ENCODE data around the gene SLC37A2. TPM values are rescaled to one million over a fixed set of nuclear protein-coding genes. Genes with fewer than 3 reads are reported as not detected.

SLC37A2 gene
- total RNA-seq, 2 donors from 2014 or later = 10.2 to 13.3 TPM

DNA sequence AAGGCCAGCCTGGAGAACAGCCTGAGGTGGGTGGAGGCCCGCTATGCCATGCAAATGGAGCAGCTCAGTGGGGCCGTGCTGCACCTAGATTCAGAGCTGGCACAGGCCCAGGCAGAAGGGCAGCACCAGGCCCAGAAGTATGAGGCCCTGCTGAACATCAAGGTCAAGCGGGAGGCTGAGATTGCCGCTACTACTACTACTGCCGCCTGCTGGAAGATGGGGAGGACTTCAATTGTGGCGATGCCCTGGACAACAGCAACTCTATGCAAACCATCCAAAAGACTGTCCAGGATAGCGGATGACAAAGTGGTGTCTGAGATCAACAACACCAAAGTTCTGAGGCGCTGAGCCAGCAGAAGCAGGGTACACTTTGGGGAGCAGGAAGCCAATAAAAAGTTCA is 51.4 kb downstream of the SLC37A2 start:
- WGBS = 61% methylated on average over 8 of the region's 8 CpGs
- intact Hi-C loops (cut with DNase I) = loop anchor here (5.0 kb wide), 2 partner anchors 233 to 478 kb away; partner anchors contain the start of gene STT3A
- peaks cover 3% of the 10 kb centered on the region for H3K4me1 ChIP-seq (replicated peaks)
- no peak overlapping the region for H3K27ac ChIP-seq
- H3K9me3 ChIP-seq = no peaks in the 10 kb centered on the region
- no peak overlapping the region for H3K4me3 ChIP-seq
- no peak for TF ChIP-seq POLR2A (IDR thresholded peaks at IDR 0.05)
- TF ChIP-seq, protein P1, sequence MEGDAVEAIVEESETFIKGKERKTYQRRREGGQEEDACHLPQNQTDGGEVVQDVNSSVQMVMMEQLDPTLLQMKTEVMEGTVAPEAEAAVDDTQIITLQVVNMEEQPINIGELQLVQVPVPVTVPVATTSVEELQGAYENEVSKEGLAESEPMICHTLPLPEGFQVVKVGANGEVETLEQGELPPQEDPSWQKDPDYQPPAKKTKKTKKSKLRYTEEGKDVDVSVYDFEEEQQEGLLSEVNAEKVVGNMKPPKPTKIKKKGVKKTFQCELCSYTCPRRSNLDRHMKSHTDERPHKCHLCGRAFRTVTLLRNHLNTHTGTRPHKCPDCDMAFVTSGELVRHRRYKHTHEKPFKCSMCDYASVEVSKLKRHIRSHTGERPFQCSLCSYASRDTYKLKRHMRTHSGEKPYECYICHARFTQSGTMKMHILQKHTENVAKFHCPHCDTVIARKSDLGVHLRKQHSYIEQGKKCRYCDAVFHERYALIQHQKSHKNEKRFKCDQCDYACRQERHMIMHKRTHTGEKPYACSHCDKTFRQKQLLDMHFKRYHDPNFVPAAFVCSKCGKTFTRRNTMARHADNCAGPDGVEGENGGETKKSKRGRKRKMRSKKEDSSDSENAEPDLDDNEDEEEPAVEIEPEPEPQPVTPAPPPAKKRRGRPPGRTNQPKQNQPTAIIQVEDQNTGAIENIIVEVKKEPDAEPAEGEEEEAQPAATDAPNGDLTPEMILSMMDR (IDR thresholded peaks at IDR 0.05) = no peak
- no peak for TF ChIP-seq POLR2AphosphoS5 (IDR thresholded peaks at IDR 0.05)
- H3K36me3 ChIP-seq = no peaks in the 10 kb centered on the region
- no peak for DNase-seq (ENCODE audit: low spot score)
- H3K27me3 ChIP-seq (replicated peaks; ENCODE audit: insufficient read depth) = no peaks in the 10 kb centered on the region

DNA sequence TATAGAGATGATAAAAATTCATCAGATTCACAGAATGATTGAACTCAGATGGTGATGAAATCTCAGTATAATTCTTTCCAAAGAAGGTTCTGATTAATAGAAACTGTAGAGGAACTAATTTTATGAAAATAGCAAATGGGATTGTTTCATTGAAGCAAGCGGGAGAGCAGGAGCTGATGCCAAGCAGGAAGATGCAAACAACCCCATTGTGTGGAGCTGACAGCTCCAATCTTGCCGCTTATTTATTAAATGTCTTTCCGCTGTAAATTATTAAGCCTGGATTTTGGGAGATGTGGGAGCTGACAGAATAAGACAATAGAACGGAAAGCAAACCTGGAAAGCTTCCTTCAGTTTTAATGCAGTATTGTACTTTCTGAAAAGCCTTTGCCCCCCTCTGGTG is 54.3 kb downstream of the SLC37A2 start:
- H3K4me3 ChIP-seq = no peak overlapping the region
- 31% methylated on average over 4 of the region's 4 CpGs for WGBS
- intact Hi-C loops (cut with DNase I) = no loop called here
- DNase-seq (ENCODE audit: low spot score) = no peak
- H3K27me3 ChIP-seq (replicated peaks; ENCODE audit: insufficient read depth) = no peaks in the 10 kb centered on the region
- H3K9me3 ChIP-seq = no peaks in the 10 kb centered on the region
- no peaks in the 10 kb centered on the region for H3K4me1 ChIP-seq (replicated peaks)
- TF ChIP-seq POLR2AphosphoS5 (IDR thresholded peaks at IDR 0.05) (no peak), POLR2A (IDR thresholded peaks at IDR 0.05) (no peak)
- TF ChIP-seq, protein P1 (IDR thresholded peaks at IDR 0.05) = no peak
- H3K27ac ChIP-seq = no peak overlapping the region
- no peaks in the 10 kb centered on the region for H3K36me3 ChIP-seq

- H3K27me3 ChIP-seq (replicated peaks; ENCODE audit: insufficient read depth) = no peaks in the 10 kb centered on the region
- WGBS = 86% methylated on average over 4 of the region's 4 CpGs
- no peak for TF ChIP-seq POLR2AphosphoS5 (IDR thresholded peaks at IDR 0.05)
- TF ChIP-seq, protein P1 (IDR thresholded peaks at IDR 0.05) = no peak
- TF ChIP-seq POLR2A (IDR thresholded peaks at IDR 0.05) = no peak
- H3K4me3 ChIP-seq = no peak overlapping the region
- H3K4me1 ChIP-seq (replicated peaks) = no peaks in the 10 kb centered on the region
- H3K36me3 ChIP-seq = no peaks in the 10 kb centered on the region
- DNase-seq (ENCODE audit: low spot score) = no peak
- intact Hi-C loops (cut with DNase I) = no loop called here
- H3K27ac ChIP-seq = no peak overlapping the region
- no peaks in the 10 kb centered on the region for H3K9me3 ChIP-seq
Measured at GRCh38 chr11:125123194-125123946, 60.3 kb downstream of the SLC37A2 start.

DNA sequence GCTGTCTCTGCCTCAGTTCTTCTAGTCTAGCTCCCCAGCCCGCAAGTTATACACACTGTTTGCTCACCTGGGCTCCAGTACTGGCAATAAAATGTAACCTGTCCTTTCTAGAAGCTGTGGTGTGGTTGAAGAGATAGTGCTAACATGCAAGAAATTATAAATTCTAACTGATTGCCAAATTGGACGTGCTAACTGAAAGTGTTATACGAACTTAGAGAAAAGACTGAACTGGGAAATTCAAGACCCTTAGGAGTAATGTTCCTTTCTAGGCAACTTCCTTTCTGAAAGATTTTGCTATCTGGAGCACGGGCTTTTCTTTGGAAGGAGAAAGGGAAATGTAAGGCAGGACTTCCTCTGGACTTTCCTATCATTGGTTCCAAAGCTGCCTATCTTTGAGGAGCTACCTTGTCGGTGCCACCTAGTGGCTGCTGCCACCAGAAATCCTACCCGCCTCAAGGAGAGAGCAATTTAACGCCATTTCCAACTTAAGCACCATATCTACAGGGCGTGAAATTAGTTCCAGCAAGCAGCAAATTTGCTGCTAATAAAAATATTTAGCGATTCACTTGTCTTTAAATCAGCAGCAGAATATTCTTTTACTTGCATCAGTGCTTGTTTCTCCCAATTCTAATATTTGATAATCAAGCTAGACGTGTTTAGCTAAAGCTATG is 61.0 kb downstream of the SLC37A2 start:
- Histone ChIP-seq H3K9me3 (no peaks in the 10 kb centered on the region), H3K27me3 (replicated peaks; ENCODE audit: insufficient read depth) (no peaks in the 10 kb centered on the region), H3K36me3 (no peaks in the 10 kb centered on the region), H3K4me3 (no peak overlapping the region), H3K27ac (no peak overlapping the region), H3K4me1 (replicated peaks) (no peaks in the 10 kb centered on the region)
- WGBS = 63% methylated on average over 10 of the region's 10 CpGs
- DNase-seq (ENCODE audit: low spot score) = no peak
- TF ChIP-seq POLR2A (IDR thresholded peaks at IDR 0.05) (no peak), POLR2AphosphoS5 (IDR thresholded peaks at IDR 0.05) (peak; percentile 18)
- TF ChIP-seq, protein P1 (IDR thresholded peaks at IDR 0.05) = peak in 3 of 4 experiments; percentile 5 to 28 (median 13)
- intact Hi-C loops (cut with DNase I) = no loop called here
